A549 treated with DMSO at 1 μM for 4 hours (cell line): Measurements from ENCODE around the gene FAM83D. TPM values are rescaled to one million over a fixed set of nuclear protein-coding genes. Genes with fewer than 3 reads are reported as not detected.

Experiments used
- total RNA-seq: library from RNA; stranded (reverse); fragments of 200-300 nt; extraction: Qiagen RNA extraction; gene quantifications from 5 replicates; pipeline ENCODE4 v1.2.3, GENCODE V29; 2022; ENCODE audit warnings: low read depth

Gene FAM83D
- total RNA-seq = 54.1 to 81.5 TPM (median 73.7 TPM) in 5 replicates

GRCh38 chr20:38926142-38926933, at the start of gene FAM83D:
FAM83D (plus strand) TSS chr20:38926417; CDS start chr20:38926443, 26 bp downstream.

GRCh38 chr20:38962044-38962927, 36.1 kb downstream of the FAM83D start, which contains the start of gene DHX35:
DHX35 (plus strand) TSS chr20:38962344; CDS start chr20:38962368, 24 bp downstream.

Other genes starting within 250 kb of the FAM83D start
- gene SLC32A1, start 201.9 kb upstream of the FAM83D start, total RNA-seq = not detected in 5 replicates
- gene ACTR5, start 178.0 kb upstream of the FAM83D start, total RNA-seq = 7.2 to 10.8 TPM (median 10.3 TPM) in 5 replicates
- gene PPP1R16B, start 120.7 kb upstream of the FAM83D start, total RNA-seq = 0.10 to 0.12 TPM (median 0.11 TPM) in 5 replicates
- gene DHX35, start 35.9 kb downstream of the FAM83D start, total RNA-seq = 7.9 to 8.8 TPM (median 8.2 TPM) in 5 replicates